IMR-90 (cell line): ENCODE data around the gene ZNF185. TPM values are rescaled to one million over a fixed set of nuclear protein-coding genes. Genes with fewer than 3 reads are reported as not detected.

Experiments used
- ATAC-seq: fragments of 200-7000 bp; cut with Tn5 transposase; 2 replicates; pipeline ENCODE4 v1.9.1; 2020; ENCODE audit warnings: low read depth, mild to moderate bottlenecking, moderate library complexity
- BruUV-seq: library from RNA; stranded (reverse); fragments of 400-500 nt; replicated peaks from 2 replicates; lab custom pipeline; 2021; lab: Mats Ljungman, UMichigan
- CTCF ChIA-PET: fragments of 300-600 bp; formaldehyde crosslinking; extraction: SDS; loops from one replicate; lab custom pipeline; 2021; ENCODE audit warnings: antibody characterized with exemption; lab: Yijun Ruan, JAX
- POLR2A ChIA-PET: fragments of 300-600 bp; sonication (Branson Sonifier 250); formaldehyde crosslinking; loops from one replicate; lab custom pipeline; 2022; ENCODE audit warnings: antibody characterized with exemption; ENCODE audit not compliant: unreplicated experiment; lab: Charles Lee
- DNase-seq: peaks from one replicate; pipeline ENCODE4 v3.0.0; 2013
- H2AFZ ChIP-seq: replicated peaks from 2 replicates; pipeline ENCODE3; 2013; ENCODE audit warnings: low read length, mild to moderate bottlenecking; ENCODE audit not compliant: poor library complexity
- H2AK5ac ChIP-seq: 2 replicates; pipeline ENCODE4 v1.6.1; 2013; ENCODE audit warnings: low read depth, low read length, inconsistent platforms
- H2AK9ac ChIP-seq: replicated peaks from 2 replicates; pipeline ENCODE3; 2013; ENCODE audit warnings: mild to moderate bottlenecking, low read depth, low read length, moderate library complexity; ENCODE audit not compliant: poor library complexity
- H2BK120ac ChIP-seq: 2 replicates; pipeline ENCODE4 v1.6.1; 2013; ENCODE audit warnings: low read depth, low read length, inconsistent platforms
- H2BK15ac ChIP-seq: 3 replicates; pipeline ENCODE4 v1.6.1; 2013; ENCODE audit warnings: low read depth, low read length, inconsistent platforms
- H2BK20ac ChIP-seq: 2 replicates; pipeline ENCODE4 v1.6.1; 2013; ENCODE audit warnings: low read depth, mild to moderate bottlenecking, inconsistent platforms, low read length, moderate library complexity
- H2BK5ac ChIP-seq: 2 replicates; pipeline ENCODE4 v1.6.1; 2013; ENCODE audit warnings: mild to moderate bottlenecking, low read depth, low read length, inconsistent platforms; ENCODE audit not compliant: poor library complexity, severe bottlenecking
- H3K14ac ChIP-seq: replicated peaks from 2 replicates; pipeline ENCODE4 v1.6.1; 2013; ENCODE audit warnings: low read depth, low read length, inconsistent platforms
- H3K18ac ChIP-seq: 2 replicates; pipeline ENCODE4 v1.6.1; 2013; ENCODE audit warnings: low read depth, low read length, control low read depth
- H3K23ac ChIP-seq: 2 replicates; pipeline ENCODE4 v1.6.1; 2013; ENCODE audit warnings: low read depth, low read length, inconsistent platforms
- H3K27ac ChIP-seq: 2 replicates; pipeline ENCODE4 v1.5.1; 2013; ENCODE audit warnings: mild to moderate bottlenecking, control low read depth, low read length; ENCODE audit not compliant: insufficient read depth
- H3K27me3 ChIP-seq: 2 replicates; pipeline ENCODE4 v1.6.1; 2013; ENCODE audit warnings: low read length; ENCODE audit not compliant: control insufficient read depth, insufficient read depth
- H3K36me3 ChIP-seq: 2 replicates; pipeline ENCODE4 v1.6.1; 2013; ENCODE audit warnings: low read length, mixed read lengths; ENCODE audit not compliant: control insufficient read depth, insufficient read depth
- H3K4ac ChIP-seq: 2 replicates; pipeline ENCODE4 v1.6.1; 2013; ENCODE audit warnings: low read depth, low read length, inconsistent platforms
- H3K4me1 ChIP-seq: 2 replicates; pipeline ENCODE4 v1.6.1; 2013; ENCODE audit warnings: low read length, mixed read lengths; ENCODE audit not compliant: control insufficient read depth, insufficient read depth
- H3K4me2 ChIP-seq: 2 replicates; pipeline ENCODE4 v1.6.1; 2013; ENCODE audit warnings: low read depth, mild to moderate bottlenecking, control low read depth, low read length, moderate library complexity
- H3K4me3 ChIP-seq: 2 replicates; pipeline ENCODE4 v1.5.1; 2013; ENCODE audit warnings: low read depth, mild to moderate bottlenecking, control low read depth, low read length, moderate library complexity; ENCODE audit not compliant: insufficient read depth
- H3K56ac ChIP-seq: 2 replicates; pipeline ENCODE4 v1.6.1; 2013; ENCODE audit warnings: low read length, inconsistent platforms; ENCODE audit not compliant: insufficient read depth; ENCODE audit errors: extremely low read depth
- H3K79me1 ChIP-seq, 2 experiments: 2 replicates each; pipeline ENCODE4 v1.6.1; 2013; ENCODE audit warnings: low read length in 2 of 2, inconsistent platforms in 1 of 2, low read depth in 1 of 2
- H3K9ac ChIP-seq: 2 replicates; pipeline ENCODE4 v1.6.1; 2013; ENCODE audit warnings: low read depth, low read length, control low read depth
- H3K9me1 ChIP-seq: 2 replicates; pipeline ENCODE4 v1.6.1; 2013; ENCODE audit warnings: low read length, inconsistent platforms; ENCODE audit not compliant: insufficient read depth
- H3K9me3 ChIP-seq: 2 replicates; pipeline ENCODE4 v1.6.1; 2013; ENCODE audit warnings: low read length; ENCODE audit not compliant: control insufficient read depth, insufficient read depth
- H4K20me1 ChIP-seq: 2 replicates; pipeline ENCODE4 v1.6.1; 2013; ENCODE audit warnings: low read length, inconsistent platforms; ENCODE audit not compliant: insufficient read depth
- H4K5ac ChIP-seq: 2 replicates; pipeline ENCODE4 v1.6.1; 2013; ENCODE audit warnings: mild to moderate bottlenecking, low read depth, low read length, control low read depth
- H4K8ac ChIP-seq, 2 experiments: 2 replicates each; pipeline ENCODE4 v1.6.1; 2013; ENCODE audit warnings: low read depth in 2 of 2, low read length in 2 of 2, control low read depth in 1 of 2, inconsistent platforms in 1 of 2
- H4K91ac ChIP-seq: 2 replicates; pipeline ENCODE4 v1.6.1; 2013; ENCODE audit warnings: low read depth, low read length, inconsistent platforms; ENCODE audit not compliant: insufficient read depth
- BHLHE40 ChIP-seq: fragments of 150-350 bp; IDR thresholded peaks from 2 replicates; pipeline ENCODE4 v1.6.1; 2016; ENCODE audit warnings: mild to moderate bottlenecking, low read depth, low read length
- CTCF ChIP-seq: conservative IDR thresholded peaks from 2 replicates; pipeline ENCODE4 v1.5.1; 2012; ENCODE audit warnings: mild to moderate bottlenecking, low read depth, low read length, improper control_type of control experiment
- ELK1 ChIP-seq: fragments of 150-350 bp; IDR thresholded peaks from 2 replicates; pipeline ENCODE4 v1.6.1; 2016; ENCODE audit warnings: low read depth, mild to moderate bottlenecking, low read length, moderate library complexity, borderline replicate concordance
- MAZ ChIP-seq: IDR thresholded peaks from 2 replicates; pipeline ENCODE4 v1.6.1; 2012; ENCODE audit warnings: low read depth, mild to moderate bottlenecking, low read length, improper control_type of control experiment, moderate library complexity, borderline replicate concordance
- MXI1 ChIP-seq: IDR thresholded peaks from 2 replicates; pipeline ENCODE4 v1.6.1; 2012; ENCODE audit warnings: low read depth, mild to moderate bottlenecking, low read length, moderate library complexity, borderline replicate concordance
- NFE2L2 ChIP-seq: fragments of 150-350 bp; IDR thresholded peaks from 2 replicates; pipeline ENCODE4 v1.6.1; 2016; ENCODE audit warnings: low read depth, mild to moderate bottlenecking, low read length
- POLR2A ChIP-seq: IDR thresholded peaks from 2 replicates; pipeline ENCODE4 v1.6.1; 2012; ENCODE audit warnings: mild to moderate bottlenecking, low read depth, low read length
- RAD21 ChIP-seq: IDR thresholded peaks from 2 replicates; pipeline ENCODE4 v1.6.1; 2012; ENCODE audit warnings: low read length, improper control_type of control experiment
- SMC3 ChIP-seq: fragments of 150-350 bp; IDR thresholded peaks from 2 replicates; pipeline ENCODE4 v1.6.1; 2016; ENCODE audit warnings: low read depth, mild to moderate bottlenecking, antibody characterized with exemption, low read length, moderate library complexity
- WGBS, 2 experiments: methylation state at CpG; one replicate each; pipeline versions ENCODE4 v1.1.5 to v1.1.7; 2013; ENCODE audit warnings: missing lambda C conversion rate in 2 of 2; ENCODE audit not compliant: insufficient read length in 1 of 2; ENCODE audit errors: extremely low coverage in 2 of 2; 5-methylcytosine and 5-hydroxymethylcytosine counted together
- dilution Hi-C: fragments of 300-500 bp; cut with HindIII; formaldehyde crosslinking; loops from one replicate; pipeline ENCODE4 v1.14.3; 2018; ENCODE audit warnings: low sequenced_read_pairs; ENCODE audit not compliant: unreplicated experiment
- in situ Hi-C: fragments of 300-500 bp; cut with MboI; formaldehyde crosslinking; loops from 3 replicates; pipeline ENCODE4 v1.14.3; 2019; ENCODE audit warnings: low sequenced_read_pairs, inconsistent platforms, mixed read lengths
- intact Hi-C: fragments of 100-400 bp; cut with micrococcal nuclease; formaldehyde crosslinking; loops from 2 replicates; pipeline ENCODE4 v1.10.0; 2022
- polyA plus RNA-seq, 3 experiments: library from polyadenylated mRNA; depleted of rRNA; stranded (reverse); fragments of >200 nt; gene quantifications; 2 replicates each; pipeline ENCODE4 v1.2.3, GENCODE V29; 2012; ENCODE audit warnings: low replicate concordance in 1 of 3
- total RNA-seq: library from RNA; depleted of rRNA; stranded (reverse); fragments of >200 nt; gene quantifications from 2 replicates; pipeline ENCODE4 v1.2.3, GENCODE V29; 2012
- TF ChIP-seq, protein P1 (sequence below): fragments of 150-350 bp; IDR thresholded peaks from 2 replicates; pipeline ENCODE4 v1.6.1; 2017; ENCODE audit warnings: mild to moderate bottlenecking, antibody characterized with exemption, low read length, low read depth

Gene ZNF185
- total and polyA plus RNA-seq, 2 of the 4 experiments (the other 2 are of a cell fraction): 3.2 to 6.3 TPM

DNA sequence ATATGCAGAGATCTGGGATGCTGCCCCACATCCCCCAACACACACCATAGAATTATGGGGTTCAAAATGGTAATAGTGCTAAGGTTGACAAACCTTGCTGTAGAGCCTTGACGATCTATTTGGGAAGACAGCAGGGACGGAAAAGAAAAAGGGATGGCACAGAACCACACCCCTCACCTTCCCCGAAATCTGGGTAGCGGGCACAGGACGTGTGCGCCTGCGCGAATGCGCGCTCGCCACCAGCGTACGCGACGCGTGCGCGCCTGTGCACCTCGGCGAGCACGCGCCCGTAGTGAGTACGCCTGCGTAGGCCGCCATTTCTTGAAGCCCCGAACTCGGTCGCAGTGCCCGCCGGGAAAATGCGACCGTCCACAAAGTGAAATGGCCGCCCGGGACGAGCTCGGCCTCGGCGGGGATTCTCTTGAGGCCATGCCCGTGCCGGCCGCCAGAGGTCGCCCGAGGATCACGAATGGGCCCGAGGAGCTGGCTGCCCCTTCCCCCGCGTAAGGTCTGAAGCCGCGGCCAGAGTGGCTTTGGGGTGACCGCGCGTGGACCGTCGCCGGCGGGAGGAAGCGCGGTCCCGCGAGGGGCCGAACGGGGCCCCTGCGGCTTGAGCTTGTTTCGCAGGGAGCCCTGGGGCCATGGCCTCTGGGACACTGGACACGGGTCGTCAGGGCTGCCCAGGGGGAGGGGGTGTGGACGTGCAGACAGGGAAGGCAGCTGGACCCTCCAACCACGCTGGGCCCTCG lies 43.6 kb downstream of the ZNF185 start:
- Histone ChIP-seq H2AK9ac (peak overlapping the region; percentile 72), H3K4ac (peak overlapping the region; percentile 97), H3K4me1 (peaks cover 2% of the 10 kb centered on the region; the same call in 1 of the 2 replicates), H3K18ac (peak overlapping the region; percentile 68; the same call in 1 of the 2 replicates), H3K9me1 (no peaks in the 10 kb centered on the region), H3K23ac (peak overlapping the region; percentile 96), H3K4me3 (peak overlapping the region; percentile 78), H4K91ac (peak overlapping the region; percentile 60), H3K36me3 (no peaks in the 10 kb centered on the region), H4K5ac (peak overlapping the region; percentile 93), H2AK5ac (peak overlapping the region; percentile 82), H3K9ac (peak overlapping the region; percentile 92), H3K14ac (peak overlapping the region; percentile 100), H2BK120ac (peak overlapping the region; percentile 39; the same call in 1 of the 2 replicates), H2AFZ (peak overlapping the region; percentile 93), H3K27me3 (peaks cover 6% of the 10 kb centered on the region; the same call in 1 of the 2 replicates), H3K4me2 (peak overlapping the region; percentile 80), H2BK15ac (no peak overlapping the region), H3K9me3 (no peaks in the 10 kb centered on the region), H2BK20ac (no peak overlapping the region), H2BK5ac (peak overlapping the region; percentile 80), H4K20me1 (no peaks in the 10 kb centered on the region), H4K8ac (peak overlapping the region; percentile 97 to 100), H3K79me1 (peaks cover 0 to 4% of the 10 kb centered on the region in 2 experiments; a peak in 2 of 4 replicates), H3K56ac (peak overlapping the region; percentile 92), H3K27ac (peak overlapping the region; percentile 67)
- DNase-seq (peak; percentile 89), ATAC-seq (peak; percentile 96)
- in situ Hi-C loops (no loop called here), intact Hi-C loops (loop anchor here (5.0 kb wide), 1 partner anchor 726 kb away; no protein-coding TSS in a partner anchor), dilution Hi-C loops (no loop called here)
- ChIA-PET POLR2A (no interaction called here), CTCF (interaction anchor here (0.9 kb wide), 1 partner anchor 10 kb away, joined by 3 read pairs; no protein-coding TSS in a partner anchor)
- TF ChIP-seq MAZ (0 out of 2 replicates have a peak, but pooled peaks have one; percentile 34), CTCF (peak; percentile 81), RAD21 (peak; percentile 81), MXI1 (0 out of 2 replicates have a peak, but pooled peaks have one; percentile 43), NFE2L2 (no peak), SMC3 (peak; percentile 48), BHLHE40 (no peak), ELK1 (no peak), POLR2A (0 out of 2 replicates have a peak, but pooled peaks have one; percentile 26)
- TF ChIP-seq, protein P1, sequence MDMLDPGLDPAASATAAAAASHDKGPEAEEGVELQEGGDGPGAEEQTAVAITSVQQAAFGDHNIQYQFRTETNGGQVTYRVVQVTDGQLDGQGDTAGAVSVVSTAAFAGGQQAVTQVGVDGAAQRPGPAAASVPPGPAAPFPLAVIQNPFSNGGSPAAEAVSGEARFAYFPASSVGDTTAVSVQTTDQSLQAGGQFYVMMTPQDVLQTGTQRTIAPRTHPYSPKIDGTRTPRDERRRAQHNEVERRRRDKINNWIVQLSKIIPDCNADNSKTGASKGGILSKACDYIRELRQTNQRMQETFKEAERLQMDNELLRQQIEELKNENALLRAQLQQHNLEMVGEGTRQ: peak; percentile 27; the same call in 1 of the 2 replicates
- 46% methylated on average over 38 of the region's 70 CpGs; no CpG with 5 or more reads in 1 of the 2 experiments for WGBS, 2 experiments
- no TSS peak for BruUV-seq
